Measurements from ENCODE around the gene ATG13.

DNA sequence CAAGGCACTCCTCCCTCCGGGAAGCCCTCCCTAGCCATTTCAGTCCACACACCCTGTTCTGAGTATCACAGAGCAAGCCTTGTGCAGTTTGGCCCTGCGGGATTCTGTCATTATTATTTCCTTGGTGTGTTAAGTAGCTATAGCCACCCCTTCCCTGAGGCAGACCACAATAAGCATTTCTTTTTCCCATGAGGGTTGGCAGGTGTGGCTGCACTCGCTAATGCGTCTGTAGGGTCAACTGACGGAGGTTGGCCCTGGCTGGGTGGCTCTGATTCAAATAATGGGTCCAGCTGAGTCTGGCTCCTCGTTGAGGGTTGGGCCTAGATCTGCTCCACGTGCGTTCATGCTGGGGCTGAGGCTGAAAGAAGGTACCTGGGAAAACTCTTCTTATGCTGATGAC is 106.7 kb downstream of the ATG13 start:
- TF ChIP-seq, protein P1, sequence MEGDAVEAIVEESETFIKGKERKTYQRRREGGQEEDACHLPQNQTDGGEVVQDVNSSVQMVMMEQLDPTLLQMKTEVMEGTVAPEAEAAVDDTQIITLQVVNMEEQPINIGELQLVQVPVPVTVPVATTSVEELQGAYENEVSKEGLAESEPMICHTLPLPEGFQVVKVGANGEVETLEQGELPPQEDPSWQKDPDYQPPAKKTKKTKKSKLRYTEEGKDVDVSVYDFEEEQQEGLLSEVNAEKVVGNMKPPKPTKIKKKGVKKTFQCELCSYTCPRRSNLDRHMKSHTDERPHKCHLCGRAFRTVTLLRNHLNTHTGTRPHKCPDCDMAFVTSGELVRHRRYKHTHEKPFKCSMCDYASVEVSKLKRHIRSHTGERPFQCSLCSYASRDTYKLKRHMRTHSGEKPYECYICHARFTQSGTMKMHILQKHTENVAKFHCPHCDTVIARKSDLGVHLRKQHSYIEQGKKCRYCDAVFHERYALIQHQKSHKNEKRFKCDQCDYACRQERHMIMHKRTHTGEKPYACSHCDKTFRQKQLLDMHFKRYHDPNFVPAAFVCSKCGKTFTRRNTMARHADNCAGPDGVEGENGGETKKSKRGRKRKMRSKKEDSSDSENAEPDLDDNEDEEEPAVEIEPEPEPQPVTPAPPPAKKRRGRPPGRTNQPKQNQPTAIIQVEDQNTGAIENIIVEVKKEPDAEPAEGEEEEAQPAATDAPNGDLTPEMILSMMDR (conservative IDR thresholded peaks at IDR 0.05; ENCODE audit: low read length), result no peak
- TF ChIP-seq EZH2phosphoT487 (IDR thresholded peaks at IDR 0.05; ENCODE audit: borderline replicate concordance, low read depth, low read length), result no peak
